GM18519 (cell line): ENCODE measurements around the gene GMDS.

ENCODE experiments used
- ATAC-seq: cut with Tn5 transposase; IDR thresholded peaks from one replicate; pipeline ENCODE4 v1.9.1; 2021; ENCODE audit warnings: mild to moderate bottlenecking, moderate library complexity; ENCODE audit not compliant: unreplicated experiment, low FRiP score

Gene GMDS

DNA sequence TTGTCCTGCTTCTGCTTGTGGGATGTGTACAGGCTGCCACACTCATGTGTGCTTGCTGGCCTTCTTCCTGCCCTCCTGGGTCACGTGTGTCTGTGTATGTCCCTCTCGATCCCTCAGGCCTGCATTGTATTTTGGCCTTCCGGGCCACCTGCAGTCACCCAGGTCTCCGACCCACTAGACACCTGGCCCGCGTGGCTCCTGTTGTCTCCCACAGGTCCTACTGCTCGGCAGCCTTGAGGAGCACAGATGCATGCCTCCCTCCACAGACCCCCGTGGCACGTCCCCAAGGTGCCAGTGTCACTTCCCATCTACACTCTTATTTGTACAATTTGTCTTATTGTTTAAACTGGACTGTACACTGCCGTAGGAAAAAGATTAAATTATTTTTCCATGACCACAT is 592.6 kb downstream of the GMDS start:
- ATAC-seq: no peak

- no peak for ATAC-seq
These were observed 594.0 kb downstream of the GMDS start for GRCh38 chr6:1651362-1651761.

- no peak for ATAC-seq
These were observed 599.8 kb downstream of the GMDS start for GRCh38 chr6:1645466-1646185.

DNA sequence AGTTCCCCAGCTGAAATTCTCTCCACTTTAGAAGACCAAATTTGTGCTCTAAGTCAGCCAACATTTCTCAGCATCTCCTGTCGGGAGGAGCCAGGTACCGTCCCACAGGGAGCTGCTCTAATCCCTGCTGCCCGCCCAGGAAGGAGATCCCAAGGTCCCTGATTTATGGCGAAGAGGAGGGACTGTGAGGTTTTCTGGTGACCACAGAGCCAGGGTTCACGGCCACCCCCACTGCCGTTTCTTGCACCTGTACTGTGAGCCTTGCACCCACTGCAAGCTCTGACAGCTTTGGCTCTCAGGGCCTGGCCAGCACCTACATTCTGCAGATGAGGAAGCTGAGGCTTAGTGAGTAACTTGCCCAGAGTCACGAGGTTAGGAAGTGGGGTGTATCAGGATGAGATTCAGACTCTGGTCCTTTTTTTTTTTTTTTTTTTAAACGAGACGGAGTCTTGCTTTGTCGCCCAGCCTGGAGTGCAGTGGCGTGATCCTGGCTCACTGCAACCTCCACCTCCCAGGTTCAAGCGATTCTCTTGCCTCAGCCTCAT is 600.8 kb downstream of the GMDS start:
- no peak for ATAC-seq

- ATAC-seq: no peak
These were observed 601.5 kb downstream of the GMDS start for GRCh38 chr6:1643830-1644445.

DNA sequence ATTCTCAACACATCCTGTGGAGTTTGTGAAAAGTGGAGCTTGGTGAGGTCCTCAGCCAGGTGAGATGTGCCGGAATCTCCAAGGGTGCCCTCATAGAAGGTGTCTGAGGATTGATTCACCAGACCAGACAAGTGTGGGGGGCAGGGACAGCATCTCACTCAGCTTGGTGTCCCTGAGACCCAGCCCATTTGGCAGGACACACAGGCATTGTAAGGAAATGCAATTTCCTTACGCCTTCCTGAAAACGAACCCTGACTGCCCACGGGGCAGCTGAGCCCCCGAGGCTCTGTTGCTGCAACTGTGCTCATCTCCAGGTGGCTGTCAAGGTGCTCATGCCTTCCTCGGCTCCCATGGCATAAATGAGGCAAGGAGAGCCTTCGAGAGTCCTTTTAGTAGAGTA is 602.3 kb downstream of the GMDS start:
- no peak for ATAC-seq

GRCh38 chr6:1641343-1641885 is 604.0 kb downstream of the GMDS start:
- ATAC-seq: no peak

DNA sequence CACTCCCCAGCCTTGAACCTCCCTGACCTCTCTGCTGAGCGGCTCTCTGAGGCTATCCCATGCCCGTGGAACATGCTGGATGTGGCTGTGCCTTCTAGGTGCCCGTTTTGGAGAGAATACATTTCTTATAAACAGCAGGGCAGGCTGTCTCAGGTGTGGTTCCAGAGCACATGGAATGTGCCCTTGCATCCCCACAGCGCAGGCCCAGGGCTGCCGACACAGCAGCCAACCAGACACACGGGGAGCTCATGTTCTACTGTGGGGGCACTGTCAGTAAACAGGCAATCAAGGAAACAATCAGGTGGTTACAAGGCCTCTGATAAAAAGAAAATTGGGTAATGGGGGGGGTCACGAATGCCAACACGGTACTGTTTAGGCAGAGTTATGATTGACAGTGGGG is 604.9 kb downstream of the GMDS start:
- ATAC-seq: no peak

GRCh38 chr6:1639430-1639829 is 606.0 kb downstream of the GMDS start:
- ATAC-seq: no peak

DNA sequence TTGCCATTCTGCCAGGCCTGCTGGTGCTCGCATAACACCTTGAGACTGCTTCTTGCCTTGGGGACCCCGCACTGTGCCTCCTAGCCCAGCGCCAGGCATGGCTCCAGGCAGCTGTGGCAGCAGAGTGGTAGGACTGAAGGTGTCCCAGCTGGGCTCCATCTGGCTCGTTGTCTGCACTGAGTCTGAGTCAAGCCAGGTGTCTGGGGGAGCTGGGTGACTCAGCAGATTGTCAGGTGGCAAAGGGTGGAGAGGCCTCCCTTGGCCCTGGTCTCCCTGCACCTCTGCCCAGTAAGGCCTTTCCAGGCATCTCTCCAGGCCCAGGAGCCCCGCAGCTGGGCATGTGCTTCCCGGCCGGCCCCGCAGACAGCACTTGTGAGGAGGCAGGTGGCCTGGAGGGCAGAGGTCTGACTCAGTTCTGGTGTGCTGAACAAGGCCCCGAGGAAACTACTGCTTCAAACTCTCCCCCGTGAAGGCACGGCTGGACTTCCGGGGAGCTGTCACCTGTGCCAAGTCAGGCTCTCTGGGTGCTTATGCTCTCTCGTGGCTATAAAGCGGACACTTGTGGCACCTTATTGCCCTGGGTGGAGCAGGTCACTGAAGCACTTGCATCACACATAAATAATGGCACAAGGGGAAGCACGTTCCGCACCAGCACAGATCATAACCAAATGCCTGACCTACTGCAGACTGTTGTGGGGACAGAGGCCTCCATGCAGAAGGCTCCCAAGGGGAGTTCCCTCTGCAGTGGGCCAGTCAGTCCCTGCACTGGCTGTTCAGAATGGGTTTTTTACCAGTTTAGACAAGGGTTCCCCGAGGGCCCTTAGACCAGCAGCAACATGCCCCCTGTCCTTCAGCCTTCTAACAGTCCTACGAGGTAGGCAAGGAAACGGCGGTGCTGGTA is 608.2 kb downstream of the GMDS start:
- no peak for ATAC-seq

DNA sequence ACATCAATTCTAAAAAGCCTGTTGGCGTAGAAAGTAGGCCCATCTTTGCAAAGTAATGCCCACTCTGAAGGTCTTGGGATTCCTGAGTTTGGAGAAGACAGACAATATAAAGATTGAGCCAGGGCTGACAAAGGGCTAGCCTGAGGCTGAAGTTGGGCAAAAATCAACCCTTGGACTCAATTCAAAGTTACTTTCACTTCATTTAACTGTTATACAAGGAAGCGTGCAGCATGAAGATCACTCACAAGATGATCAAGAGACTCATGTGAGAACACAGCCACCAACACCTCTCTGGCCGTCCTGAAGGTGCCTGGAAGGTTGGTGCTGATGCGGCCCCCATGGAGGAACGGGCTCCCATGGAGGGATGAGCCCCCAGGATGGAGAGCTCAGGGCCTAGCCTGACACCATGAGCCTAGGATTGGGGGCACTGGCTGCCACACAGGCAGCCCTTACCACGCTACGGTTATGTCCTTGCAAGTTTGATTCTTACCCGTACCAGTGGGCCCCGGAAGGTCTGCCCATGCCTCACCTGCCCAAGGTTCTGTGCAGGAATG is 609.1 kb downstream of the GMDS start:
- ATAC-seq: no peak

- ATAC-seq: no peak
These were observed 609.9 kb downstream of the GMDS start for GRCh38 chr6:1635305-1636010.

- no peak for ATAC-seq
These were observed 611.3 kb downstream of the GMDS start for GRCh38 chr6:1634081-1634480.

GRCh38 chr6:1633366-1634021 is 611.9 kb downstream of the GMDS start:
- no peak for ATAC-seq

- ATAC-seq: no peak
These were observed 614.2 kb downstream of the GMDS start for GRCh38 chr6:1631251-1631650.

- no peak for ATAC-seq
These were observed 614.6 kb downstream of the GMDS start for GRCh38 chr6:1630771-1631217.

- ATAC-seq: no peak
These were observed 615.1 kb downstream of the GMDS start for GRCh38 chr6:1630212-1630770.

DNA sequence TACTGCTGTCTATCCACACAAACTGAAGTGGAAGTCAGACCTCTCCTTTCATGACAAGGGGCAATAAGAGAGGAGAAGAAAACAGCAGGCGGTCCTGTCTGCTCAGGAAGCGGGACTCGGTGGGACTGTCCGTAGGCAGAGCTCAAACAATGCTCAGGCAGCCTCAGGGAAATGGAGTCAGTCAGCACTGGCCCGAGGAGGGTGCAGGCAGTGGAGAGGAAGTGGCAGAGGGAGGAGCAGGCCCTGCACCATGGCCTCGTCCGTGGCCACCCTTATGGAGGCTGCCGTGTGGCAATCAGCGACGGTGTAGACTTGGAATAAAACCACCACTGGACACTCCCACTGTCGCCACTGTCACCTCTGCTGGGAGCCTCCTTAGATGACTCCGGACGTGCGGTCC is 616.1 kb downstream of the GMDS start:
- ATAC-seq: no peak
